Kidney capillary endothelial cell (primary cell): ENCODE data around the gene TMEM247.

Experiments
- DNase-seq: peaks from one replicate; pipeline ENCODE4 v3.0.0-alpha.2; 2018; ENCODE audit warnings: low spot score

TMEM247 gene

DNA sequence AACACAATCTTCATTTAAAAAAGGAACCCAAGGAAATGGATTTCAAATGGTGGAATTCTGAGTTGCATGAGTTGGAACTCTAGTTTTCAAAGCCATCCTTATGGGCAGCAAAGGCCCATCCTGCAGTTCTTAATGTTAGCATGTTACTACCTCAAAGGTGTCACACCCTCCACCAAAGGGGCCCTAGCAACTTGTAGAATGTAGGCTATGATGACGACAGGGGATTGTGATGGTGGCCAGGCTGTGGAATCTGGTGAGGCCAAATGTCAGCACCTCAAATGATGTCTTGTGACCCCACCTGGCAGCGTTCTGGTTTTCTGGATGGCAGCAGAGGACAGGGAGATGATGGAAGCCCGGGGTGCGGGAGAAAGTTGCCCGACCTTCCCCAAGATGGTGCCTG is at the start of gene TMEM247:
TMEM247 (plus strand) TSS at position 301 of the 400 bp plus-strand sequence.
- no peak for DNase-seq

DNA sequence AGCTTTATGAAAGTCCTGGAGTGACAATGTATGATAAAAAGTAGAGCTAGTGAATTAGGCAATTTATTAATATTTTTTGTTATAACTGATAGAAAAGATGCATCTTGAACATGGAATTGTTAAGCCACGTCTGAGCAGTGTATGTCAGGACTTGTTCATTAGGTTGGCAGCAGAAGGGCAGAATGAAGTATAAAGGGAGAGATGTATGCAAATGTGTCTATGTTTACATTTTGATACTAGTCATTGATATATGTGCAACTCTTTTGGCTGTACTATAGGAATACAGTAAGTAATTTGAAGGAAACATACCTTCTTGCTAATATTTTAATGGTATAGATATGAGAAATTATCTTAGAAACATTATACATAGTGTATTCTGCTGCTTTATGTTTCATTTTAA is 49.0 kb upstream of the TMEM247 start:
- no peak for DNase-seq

DNA sequence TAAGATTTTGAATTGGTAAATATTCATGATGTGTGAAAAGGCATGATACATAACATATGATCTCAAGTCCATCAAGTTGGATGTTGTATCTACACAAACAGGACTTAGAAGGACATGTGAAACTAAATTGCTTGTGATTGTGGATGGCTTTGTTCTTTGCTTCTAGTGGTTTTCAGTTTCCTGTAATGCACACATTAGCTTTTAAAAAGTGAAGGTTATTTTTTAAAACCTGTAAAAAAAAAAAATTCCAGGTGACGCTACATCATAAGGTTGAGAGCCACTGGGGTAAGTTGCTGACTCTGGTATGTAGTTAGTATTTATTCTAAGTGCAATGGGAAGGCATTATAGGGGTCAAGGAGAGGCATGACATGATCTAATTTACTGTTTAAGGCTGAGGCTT is 48.4 kb upstream of the TMEM247 start:
- no peak for DNase-seq

DNA sequence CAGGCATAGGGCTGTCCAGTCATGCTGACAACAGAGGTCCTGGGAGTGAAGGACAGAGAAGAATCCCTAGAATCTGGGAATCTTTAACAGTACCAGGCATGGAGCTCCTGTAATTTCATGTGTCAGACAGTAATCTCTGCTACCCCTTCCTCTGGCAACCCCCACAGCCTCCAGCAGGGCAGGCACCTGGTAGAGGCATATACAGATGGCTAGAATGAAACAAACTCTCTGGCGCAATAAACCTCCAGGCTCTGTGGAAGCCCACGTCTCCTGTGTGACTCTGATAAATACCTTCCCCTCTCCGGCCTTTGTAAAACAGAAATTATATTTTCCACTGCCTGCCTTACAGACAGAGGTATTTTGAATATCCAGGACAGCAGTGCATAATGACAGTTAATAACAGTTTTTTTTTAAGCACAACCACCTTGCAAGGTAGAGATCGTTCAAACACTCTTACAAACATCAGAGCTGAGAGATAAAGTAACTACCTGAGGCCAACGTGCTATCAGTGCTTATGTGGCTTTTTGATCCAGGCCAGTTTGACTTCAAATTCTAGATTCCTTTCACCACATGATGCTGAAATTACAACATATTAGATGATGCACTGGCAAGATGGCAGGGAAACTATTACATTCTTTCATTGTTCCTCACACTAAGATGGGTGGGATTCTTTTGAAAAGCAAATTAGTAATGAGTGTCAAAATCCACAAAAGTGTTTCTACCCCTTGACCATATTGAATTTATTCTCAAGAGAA is 47.7 kb upstream of the TMEM247 start:
- DNase-seq: no peak

DNA sequence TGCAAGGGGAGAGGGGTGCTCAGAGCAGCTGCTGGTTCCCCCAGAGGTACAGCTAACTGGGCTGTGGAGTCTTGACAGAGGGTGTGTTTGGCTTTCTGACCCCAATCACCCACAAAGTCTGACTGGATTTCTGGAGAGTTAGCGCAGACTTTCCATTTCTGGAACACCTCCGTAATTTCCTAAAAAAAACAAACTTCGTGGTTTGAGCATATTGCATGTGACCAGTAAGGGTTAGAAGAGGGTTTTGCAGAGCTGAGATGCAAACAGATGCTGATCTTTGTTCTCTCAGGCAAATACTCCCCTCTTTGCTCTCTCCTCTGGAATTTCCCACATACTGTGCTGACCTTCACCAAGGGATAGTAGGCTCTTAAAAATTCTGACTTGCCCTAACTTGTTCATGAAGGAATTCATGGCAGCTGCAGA is 44.5 kb upstream of the TMEM247 start:
- DNase-seq: no peak

DNA sequence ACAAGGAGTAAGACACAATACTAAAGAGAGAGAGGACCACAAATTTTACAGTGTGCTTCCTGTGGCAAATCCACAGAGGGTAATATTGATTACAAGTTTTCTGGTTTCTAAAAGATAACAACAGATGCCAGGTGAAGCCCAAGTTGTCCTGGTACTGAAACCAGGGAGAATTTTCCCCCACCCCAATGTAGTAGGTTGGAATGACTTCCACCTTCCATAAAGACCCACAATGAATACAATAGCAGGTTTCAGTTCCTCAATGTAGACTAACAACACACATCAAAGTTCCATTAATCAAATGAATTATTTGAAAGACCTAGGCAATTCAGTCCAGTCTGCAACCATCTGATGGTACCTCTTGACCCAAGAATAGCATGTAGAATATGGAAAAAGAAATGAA is 44.0 kb upstream of the TMEM247 start:
- DNase-seq: no peak

DNA sequence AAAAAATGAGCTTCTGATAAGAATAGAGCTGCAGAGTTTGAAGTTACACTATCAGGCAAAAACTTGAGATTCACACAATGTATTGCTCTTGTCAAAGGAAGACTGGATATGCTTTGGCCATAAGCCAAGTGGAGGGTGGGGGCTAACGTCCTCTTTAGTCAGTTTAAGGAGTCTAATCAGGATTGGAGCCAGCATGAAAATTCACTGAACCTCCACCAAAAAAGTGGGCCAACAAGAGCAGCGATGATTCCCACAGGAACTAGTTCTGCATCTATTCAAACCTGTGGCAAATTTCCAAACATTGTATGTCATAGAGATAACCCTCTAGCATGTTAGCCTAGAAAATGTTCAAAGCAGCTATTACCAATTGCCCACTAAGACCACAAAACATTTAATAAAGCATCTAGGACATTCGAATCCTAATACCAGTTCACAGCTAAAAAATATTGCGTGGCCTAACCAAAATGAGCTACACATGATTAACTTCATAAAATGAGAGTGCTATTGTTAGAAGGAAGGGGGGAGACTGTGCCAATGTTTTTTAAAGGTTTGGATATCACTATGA is 43.5 kb upstream of the TMEM247 start:
- DNase-seq: no peak

DNA sequence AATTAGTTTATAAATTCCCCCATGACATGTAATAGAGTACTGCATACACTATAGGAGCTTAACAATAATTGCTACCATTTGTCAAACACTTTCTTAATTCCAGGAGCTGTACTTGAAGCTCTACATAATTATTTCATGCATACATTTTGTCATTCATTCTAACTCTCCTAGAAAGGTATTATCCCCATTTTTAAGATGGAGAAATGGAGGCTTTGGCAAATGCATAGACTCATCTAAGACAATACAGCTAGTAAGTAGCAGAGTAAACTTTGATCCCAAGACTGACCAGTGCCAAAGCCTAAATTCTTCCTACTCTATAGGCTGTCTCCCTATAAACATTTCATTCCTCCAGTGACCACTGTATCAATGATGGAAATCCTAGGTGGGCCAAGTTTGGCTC is 42.6 kb upstream of the TMEM247 start:
- no peak for DNase-seq

DNA sequence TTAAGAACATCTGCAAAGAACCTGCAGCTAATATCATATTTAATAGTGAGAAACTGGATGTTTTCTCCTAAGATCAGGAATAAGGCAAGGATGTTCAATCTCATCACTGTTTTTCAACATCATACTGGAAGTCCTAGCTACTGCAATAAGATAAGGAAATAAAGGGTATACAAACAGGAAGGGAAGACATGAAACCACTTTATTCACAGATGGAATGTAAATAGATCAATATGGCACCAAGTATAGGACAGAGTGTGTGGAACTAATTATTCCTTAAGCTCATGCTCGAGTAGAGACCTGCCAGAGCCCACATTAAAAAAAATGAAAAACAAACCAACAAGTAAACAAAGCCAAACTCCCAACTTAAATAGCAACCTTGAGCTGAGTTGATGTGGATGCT is 41.3 kb upstream of the TMEM247 start:
- DNase-seq: no peak

DNA sequence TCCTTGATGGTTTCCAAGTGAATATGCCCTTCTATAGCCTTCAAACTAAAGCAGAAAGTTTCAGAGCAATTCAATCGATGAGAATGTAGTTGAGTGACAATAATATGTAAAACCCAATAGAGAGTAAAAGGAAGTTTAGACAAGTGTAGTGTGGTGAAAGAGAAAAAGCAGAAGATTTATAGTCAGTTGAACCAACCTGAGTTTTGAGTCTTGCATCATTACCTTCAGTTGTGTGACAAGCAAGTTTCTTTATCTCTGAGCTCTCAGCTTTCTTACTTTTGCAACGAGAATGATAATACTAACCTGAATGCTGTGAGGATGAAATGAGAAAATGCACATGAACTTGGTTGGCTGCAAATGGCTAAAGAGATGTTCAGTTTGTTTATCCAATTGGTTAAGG is 40.6 kb upstream of the TMEM247 start:
- DNase-seq: no peak

DNA sequence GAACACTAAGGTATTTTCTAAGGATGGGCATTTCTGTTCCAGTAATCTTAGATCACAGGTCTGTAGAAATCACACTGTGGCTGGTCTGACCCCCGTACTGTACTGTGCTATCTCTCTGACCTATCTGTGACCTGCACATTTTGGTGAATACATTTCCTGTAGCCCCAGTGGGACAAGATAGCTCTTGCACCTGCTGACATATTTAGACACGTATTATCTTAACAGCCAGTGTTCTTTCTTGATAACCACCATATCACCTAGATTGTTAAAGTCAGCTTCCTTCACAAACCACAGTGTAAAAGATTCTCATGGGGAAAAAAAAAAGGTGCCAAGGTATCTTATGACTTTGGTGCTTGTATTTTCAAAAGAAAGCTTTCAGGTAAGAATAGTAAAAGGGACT is 39.8 kb upstream of the TMEM247 start:
- DNase-seq: no peak

DNA sequence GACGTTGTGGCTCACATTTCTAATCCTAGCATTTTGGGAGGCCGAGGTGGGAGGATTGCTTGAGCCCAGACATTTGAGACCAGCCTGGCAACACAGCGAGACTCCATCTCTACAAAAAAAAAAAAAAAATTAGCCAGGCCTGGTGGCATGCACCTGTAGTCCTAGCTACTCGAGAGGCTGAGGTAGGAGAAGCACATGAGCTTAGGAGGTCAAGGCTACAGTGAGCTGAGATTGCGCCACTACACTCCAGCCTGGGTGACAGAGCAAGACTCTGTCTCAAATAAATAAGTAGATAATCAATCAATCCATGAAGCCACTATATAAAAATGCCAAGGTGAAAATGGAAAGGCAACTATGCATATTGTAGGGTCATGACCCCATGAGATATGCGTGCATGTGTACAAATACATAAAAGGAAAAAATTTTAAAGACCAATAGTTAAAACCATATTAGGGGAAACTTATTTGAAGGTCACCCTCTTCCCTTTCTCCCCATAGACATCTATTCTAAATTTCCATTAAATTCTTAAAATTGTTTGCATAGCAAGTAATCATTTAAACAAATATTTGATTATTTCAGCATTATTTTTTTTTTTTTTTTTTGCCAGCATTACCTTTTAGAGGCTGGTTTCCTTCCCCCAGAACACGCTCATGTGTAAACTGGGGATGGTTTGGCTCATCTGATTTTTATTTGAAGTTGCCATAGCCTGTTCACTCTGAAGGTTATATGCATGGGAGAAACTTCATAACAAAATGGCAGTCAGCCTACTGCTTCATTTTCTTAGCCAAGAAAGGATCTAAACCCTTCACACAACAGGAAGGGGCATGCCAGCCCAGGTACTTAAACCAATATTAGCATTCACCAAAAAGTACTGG is 37.3 kb upstream of the TMEM247 start:
- DNase-seq: no peak

DNA sequence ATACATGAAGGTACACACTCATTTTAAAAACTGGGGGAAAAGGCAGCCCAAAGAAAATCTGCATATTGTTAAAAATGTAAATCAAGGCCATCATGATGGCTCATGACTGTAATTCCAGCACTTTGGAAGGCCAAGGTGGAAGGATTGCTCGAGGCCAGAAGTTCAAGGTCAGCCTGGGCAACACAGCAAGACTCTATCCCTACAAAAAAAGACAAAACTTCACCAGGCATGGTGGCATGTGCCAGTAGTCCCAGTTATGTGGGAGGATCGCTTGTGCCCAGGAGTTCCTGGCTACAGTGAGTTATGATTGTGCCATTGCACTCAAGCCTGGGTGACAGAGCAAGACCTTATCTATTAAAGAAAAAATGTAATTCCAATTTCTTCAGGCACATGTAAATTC is 34.6 kb upstream of the TMEM247 start:
- no peak for DNase-seq

DNA sequence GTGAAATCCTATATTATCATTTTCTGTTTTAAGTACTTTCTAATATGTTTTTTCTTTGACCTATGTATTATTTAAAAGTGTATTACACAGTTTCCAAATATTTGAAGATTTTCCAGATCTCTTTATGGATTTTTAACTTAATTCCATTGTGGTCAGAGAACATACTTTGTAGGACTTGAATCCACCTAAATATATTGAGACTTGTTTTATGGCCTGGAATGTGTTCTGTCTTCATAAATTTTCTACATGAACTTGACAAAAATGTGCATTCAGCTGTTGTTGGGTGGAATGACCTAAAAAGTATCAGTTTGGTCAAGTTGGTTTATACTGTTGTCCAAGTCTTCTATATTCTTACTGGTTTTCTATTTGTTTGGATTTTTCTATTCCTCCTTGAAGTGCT is 33.8 kb upstream of the TMEM247 start:
- no peak for DNase-seq

DNA sequence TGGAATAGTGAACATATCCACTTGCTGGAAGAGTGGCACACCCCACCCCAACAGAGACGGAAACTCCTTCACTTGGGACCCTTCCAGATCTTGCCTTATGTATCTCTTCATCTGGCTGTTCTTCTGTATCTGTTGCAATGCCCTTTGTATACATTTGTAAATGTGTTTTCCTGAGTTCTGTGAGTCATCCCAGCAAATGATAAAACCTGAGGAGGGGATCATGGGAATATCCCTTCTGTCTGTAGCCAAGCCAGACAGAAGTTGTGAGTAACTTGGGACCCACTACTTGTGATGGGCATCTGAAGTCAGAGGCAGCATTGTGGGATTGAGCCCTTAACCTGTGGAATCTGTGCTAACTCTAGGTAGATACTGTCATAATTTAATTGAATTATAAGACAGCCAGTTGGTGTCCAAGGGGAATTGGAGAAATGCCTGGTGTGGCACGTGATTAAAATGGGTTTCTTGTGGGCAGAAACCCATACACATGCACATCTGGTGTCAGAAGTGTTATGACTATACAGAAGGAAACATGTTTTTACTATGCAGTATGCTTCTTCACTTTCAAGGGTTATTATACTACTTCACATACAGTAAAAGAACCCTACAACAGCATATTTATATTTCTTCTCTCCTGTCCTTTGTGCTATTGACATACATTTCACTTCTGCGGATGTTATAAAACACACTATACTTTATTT is 32.3 kb upstream of the TMEM247 start:
- no peak for DNase-seq

DNA sequence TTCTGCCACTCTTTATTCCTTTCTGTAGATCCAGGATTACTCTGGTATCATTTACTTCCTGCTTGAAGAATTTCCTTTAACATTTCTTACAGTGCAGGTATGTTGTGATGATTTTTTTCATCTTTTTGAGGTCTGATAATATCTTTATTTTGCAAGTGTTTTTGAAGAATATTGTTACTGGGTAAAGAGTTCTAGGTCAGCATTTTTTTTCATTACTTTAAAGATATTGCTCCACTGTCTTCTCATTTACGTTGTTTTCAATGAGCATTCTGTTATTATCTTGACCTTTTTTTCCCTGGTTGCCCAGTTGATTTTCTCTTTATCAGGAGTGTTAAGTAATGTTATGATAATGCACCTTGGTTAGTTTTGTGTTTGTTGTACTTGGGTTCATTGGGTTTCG is 31.7 kb upstream of the TMEM247 start:
- no peak for DNase-seq

DNA sequence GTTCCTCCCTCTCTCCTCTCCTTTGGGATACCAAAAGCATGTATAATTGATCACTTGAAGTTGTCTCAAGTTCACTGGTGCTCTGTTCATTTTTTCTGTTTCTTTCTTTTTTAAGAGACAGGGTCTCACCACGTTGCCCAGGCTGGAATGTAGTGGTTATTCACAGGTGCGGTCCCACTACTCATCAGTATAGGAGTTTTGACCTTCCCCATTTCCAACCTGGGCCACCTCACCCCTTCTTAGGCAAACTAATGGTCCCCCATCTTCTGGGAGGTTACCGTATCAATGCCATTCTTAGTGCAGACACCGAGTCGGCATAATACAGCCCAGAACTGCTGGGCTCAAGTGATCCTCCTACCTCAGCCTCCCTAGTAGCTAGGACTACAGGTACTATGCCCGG is 31.3 kb upstream of the TMEM247 start:
- no peak for DNase-seq

DNA sequence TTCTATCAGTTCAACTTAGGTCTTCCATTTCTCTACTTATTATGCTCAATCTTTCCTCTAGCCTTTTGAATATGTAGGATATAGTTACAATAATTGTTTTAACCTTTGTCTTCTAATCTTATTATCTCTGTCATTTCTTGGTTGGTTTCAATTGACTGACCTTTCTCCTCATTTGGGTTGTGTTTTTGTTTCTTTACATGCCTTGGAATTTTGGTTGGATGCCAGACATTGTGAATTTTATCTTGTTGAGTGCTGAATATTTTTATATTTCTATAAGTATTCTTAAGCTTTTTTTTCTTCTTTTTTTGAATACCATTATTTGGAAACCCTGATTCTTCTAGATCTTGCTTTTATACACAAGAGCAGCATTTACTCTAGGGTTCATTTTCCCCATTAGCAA is 30.7 kb upstream of the TMEM247 start:
- no peak for DNase-seq

DNA sequence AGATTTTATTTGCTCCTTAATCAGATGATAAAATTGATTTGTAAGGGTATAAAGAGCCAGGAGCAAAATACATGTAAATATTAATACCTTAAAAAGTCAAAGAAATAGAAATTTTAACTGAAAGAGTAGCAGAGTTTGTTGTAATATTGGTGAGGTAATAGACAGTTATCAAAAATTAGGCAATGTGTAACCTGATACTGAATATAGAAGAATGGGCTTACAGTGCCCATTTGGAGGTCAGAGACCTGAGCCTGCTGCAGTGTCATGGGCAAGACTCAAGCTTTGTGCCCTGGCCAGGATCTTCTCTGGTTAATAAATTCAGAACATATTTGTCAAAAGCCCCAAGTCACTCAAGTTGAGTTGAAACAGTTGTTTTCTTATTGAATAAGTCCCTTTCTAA is 29.7 kb upstream of the TMEM247 start:
- DNase-seq: no peak

DNA sequence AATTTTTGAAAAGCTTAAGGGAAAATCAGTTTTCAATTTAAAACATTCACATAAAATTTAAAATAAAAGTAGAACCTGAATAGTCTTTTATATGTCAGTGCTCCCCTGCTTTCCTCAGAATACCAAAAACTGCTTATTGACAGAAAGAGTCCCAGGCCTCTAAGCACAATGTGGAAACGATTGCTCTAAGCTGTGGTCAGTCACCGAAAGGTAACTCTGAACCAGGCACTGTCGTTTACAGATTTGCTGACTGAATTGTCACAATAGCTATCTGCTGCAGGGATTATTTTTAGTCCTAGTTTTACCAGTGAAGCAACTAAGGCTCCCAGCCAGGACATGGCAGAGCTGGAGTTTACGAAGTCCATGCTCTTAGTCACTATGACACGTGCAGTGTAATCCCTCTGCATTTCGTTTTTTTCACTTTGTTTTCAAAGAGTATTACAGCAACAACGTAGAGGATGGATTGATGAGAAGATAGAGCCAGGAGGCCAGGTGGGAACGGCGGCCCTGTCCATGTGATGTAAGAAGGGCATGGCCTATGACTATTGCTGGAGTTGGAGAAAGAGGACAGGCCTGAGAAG is 28.1 kb upstream of the TMEM247 start:
- DNase-seq: no peak

DNA sequence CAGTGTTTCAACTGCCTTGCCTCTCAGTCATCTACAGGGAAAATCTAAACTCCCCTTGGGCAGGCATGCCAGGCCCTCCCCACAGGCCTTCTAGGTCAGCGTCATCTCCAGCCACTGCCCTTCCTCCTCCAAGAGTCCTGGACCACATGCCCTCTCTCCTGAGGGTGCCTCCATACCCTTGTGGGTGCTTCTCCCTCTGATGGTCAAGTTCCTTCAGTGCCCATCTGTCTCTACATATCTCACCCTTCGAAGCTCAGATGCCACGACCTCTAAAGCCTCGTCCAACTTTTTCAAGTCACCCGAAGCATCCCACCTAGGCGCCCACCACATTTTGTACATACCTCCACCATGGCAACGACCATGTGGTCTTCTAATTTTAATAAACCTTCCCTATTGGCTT is 22.6 kb upstream of the TMEM247 start:
- no peak for DNase-seq
